ENCODE results near the gene PARD3B. TPM values are rescaled to one million over a fixed set of nuclear protein-coding genes. Genes with fewer than 3 reads are reported as not detected.
"Not testable (repeated sequence)": the region's sequence is repeated elsewhere in the genome, so short reads cannot be mapped to it uniquely, and the experiment has no call there.

Gene PARD3B
- total RNA-seq, 1 donor from 2014 or later = 0.96 TPM

- intact Hi-C loops (cut with micrococcal nuclease) = no loop called here
Measured at GRCh38 chr2:205217004-205217403, 671.7 kb downstream of the PARD3B start.

- intact Hi-C loops (cut with micrococcal nuclease) = no loop called here
Measured at GRCh38 chr2:205218056-205218455, 672.8 kb downstream of the PARD3B start.

- intact Hi-C loops (cut with micrococcal nuclease) = not testable (repeated sequence)
Measured at GRCh38 chr2:205218816-205219215, 673.5 kb downstream of the PARD3B start.

- intact Hi-C loops (cut with micrococcal nuclease) = no loop called here
Measured at GRCh38 chr2:205220559-205220958, 675.3 kb downstream of the PARD3B start.

GRCh38 chr2:205232086-205232485 lies 686.8 kb downstream of the PARD3B start:
- intact Hi-C loops (cut with micrococcal nuclease) = no loop called here

- intact Hi-C loops (cut with micrococcal nuclease) = no loop called here
Measured at GRCh38 chr2:205235434-205235833, 690.2 kb downstream of the PARD3B start.

- intact Hi-C loops (cut with micrococcal nuclease) = no loop called here
Measured at GRCh38 chr2:205237524-205237923, 692.2 kb downstream of the PARD3B start.

GRCh38 chr2:205245001-205245400 lies 699.7 kb downstream of the PARD3B start:
- intact Hi-C loops (cut with micrococcal nuclease) = no loop called here

GRCh38 chr2:205245652-205246051 lies 700.4 kb downstream of the PARD3B start:
- intact Hi-C loops (cut with micrococcal nuclease) = no loop called here

- intact Hi-C loops (cut with micrococcal nuclease) = no loop called here
Measured at GRCh38 chr2:205259121-205259520, 713.8 kb downstream of the PARD3B start.

- intact Hi-C loops (cut with micrococcal nuclease) = no loop called here
Measured at GRCh38 chr2:205261516-205262020, 716.3 kb downstream of the PARD3B start.

- intact Hi-C loops (cut with micrococcal nuclease) = no loop called here
Measured at GRCh38 chr2:205267323-205267722, 722.0 kb downstream of the PARD3B start.

GRCh38 chr2:205270689-205271088 lies 725.4 kb downstream of the PARD3B start:
- intact Hi-C loops (cut with micrococcal nuclease) = no loop called here

- intact Hi-C loops (cut with micrococcal nuclease) = no loop called here
Measured at GRCh38 chr2:205273148-205273547, 727.9 kb downstream of the PARD3B start.

GRCh38 chr2:205273627-205274026 lies 728.4 kb downstream of the PARD3B start:
- intact Hi-C loops (cut with micrococcal nuclease) = no loop called here

GRCh38 chr2:205274801-205275200 lies 729.5 kb downstream of the PARD3B start:
- intact Hi-C loops (cut with micrococcal nuclease) = no loop called here

- intact Hi-C loops (cut with micrococcal nuclease) = no loop called here
Measured at GRCh38 chr2:205276116-205276777, 731.0 kb downstream of the PARD3B start.

GRCh38 chr2:205280596-205281236 lies 735.4 kb downstream of the PARD3B start:
- intact Hi-C loops (cut with micrococcal nuclease) = no loop called here

GRCh38 chr2:205283736-205284270 lies 738.5 kb downstream of the PARD3B start:
- intact Hi-C loops (cut with micrococcal nuclease) = no loop called here

- intact Hi-C loops (cut with micrococcal nuclease) = no loop called here
Measured at GRCh38 chr2:205284334-205284733, 739.1 kb downstream of the PARD3B start.

- intact Hi-C loops (cut with micrococcal nuclease) = no loop called here
Measured at GRCh38 chr2:205287316-205287715, 742.0 kb downstream of the PARD3B start.

- intact Hi-C loops (cut with micrococcal nuclease) = no loop called here
Measured at GRCh38 chr2:205288686-205289085, 743.4 kb downstream of the PARD3B start.

GRCh38 chr2:205290299-205290698 lies 745.0 kb downstream of the PARD3B start:
- intact Hi-C loops (cut with micrococcal nuclease) = no loop called here

All from T-helper 1 cell treated with Interleukin-12 subunit alpha and Interleukin-12 subunit beta and Interleukin-4 antibody, amounts not matched to agents 30 ng/mL and 1 ng/mL, for 36 hours (primary cell).